Cerebellar nuclear complex (tissue), 1 donor: ENCODE measurements around the gene PLCG1.

Source experiments
- DNase-seq, 2 experiments: peaks; one replicate each; lab custom pipeline; 2025; lab: John Stamatoyannopoulos, UW

Gene PLCG1

DNA sequence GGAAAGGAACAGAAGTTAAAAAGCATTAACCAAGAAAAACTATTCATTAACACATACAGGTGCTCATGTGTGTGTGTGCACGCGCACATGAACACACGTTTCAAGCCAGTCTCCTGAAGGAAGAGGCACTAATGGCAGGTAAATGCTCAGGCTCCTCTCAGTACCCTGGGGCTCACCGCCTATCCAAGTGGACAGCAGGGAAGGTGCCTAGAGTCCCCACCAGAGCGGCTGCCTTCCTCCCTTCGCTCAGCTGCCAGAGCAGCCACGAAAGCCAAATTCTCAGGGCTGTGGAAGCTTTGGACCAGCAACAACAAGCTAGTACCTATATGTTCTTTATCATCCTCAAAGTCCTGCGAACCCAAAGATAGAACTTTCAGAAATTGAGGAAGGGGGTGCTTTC lies 42.6 kb downstream of the PLCG1 start:
- DNase-seq, result no peak

DNA sequence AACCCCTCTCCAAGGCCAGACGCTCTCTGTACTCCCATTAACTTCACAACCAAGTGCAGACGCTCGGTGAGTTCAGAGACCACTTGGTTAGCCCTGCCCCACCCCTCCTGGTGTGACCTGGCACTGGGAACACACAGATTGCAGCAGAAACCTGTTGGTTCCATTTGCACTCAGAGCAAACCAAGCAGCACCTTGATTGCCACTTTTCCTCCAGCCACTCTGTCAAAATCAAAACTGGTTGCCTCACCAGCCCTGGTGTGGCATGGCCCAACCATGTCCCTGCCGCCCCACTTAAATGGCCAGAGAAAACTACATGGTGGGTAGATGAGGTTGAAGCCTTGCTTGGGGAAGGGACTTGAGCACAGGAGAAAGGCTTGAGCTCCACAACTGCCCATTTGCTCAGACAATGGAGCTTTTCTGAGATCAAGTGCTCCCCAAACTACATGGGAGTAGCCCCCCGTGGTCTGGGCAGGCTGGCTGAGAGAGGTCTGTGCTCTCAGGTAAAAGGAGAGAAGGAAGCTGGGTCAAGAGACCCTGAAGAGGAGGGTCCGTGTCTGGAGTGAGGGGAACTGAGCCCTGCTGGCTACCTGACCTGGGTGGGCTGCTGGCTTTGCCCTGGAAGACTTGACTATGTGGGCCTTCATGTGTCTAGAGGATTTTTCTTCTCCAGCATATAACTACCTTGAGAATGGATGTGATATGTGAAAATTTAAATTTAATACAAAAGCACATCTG lies 43.4 kb downstream of the PLCG1 start:
- no peak for DNase-seq

DNA sequence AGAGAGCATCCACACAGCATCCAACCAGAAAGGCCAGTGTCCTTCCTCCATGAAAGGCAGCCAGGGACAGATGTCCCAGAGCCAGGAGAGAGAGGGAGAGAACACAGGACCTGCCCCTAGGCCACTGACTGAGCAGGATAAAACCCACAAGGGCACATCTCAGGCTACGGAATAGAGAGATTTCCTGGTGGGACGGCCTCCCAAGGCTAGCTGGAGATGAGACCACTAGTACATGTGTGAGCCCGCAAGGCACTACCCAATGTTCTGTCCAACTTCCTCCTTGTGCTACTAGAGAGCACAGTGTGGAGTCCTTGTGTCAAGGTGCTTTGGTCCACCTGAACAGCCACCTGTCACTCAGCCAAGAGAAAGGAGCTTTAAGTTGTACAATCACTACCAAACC lies 44.2 kb downstream of the PLCG1 start:
- DNase-seq, result no peak

- DNase-seq, result no peak
Observed at GRCh38 chr20:41182296-41183212, 45.2 kb downstream of the PLCG1 start.

DNA sequence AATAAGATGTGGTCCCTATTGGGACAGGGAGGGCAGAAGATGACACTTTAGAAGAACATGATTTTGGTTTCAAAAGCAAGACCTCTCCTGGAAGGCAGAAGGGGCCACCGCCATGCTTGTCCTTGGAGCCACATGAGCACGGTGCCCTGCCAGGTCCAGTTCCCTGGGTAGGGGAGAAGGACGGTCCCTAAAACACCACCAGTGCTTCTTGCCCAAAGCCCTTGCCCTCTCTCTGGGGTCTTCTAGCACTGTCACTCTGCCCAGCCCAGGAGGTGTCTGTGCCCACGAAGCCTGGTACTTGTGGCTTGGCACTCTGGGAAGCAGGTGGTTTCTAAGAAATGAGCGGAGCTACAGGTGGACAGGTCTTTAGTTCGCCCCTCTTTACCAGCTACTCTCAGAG lies 46.0 kb downstream of the PLCG1 start:
- no peak for DNase-seq

GRCh38 chr20:41183831-41184230 lies 46.5 kb downstream of the PLCG1 start:
- DNase-seq, result no peak

GRCh38 chr20:41185013-41185757 lies 47.8 kb downstream of the PLCG1 start:
- DNase-seq, result peak in 1 of 2 experiments; percentile 34

DNA sequence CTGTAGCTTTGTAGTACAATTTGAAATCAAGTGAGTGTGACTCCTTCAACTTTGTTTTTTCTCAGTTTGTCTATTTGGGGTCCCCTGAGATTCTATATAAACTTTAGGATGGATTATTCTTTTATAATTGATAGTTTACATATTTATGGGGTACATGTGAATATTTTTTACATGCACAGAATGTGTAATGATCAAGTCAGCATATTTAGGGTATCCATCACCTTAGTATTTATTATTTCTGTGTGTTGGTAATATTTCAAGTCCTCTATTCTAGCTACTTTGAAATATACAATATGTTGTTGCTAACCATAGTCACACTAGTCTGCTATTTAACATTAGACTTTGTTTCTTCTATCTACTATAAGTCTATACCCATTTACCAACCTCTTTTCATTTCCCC lies 50.3 kb downstream of the PLCG1 start:
- DNase-seq, result no peak

DNA sequence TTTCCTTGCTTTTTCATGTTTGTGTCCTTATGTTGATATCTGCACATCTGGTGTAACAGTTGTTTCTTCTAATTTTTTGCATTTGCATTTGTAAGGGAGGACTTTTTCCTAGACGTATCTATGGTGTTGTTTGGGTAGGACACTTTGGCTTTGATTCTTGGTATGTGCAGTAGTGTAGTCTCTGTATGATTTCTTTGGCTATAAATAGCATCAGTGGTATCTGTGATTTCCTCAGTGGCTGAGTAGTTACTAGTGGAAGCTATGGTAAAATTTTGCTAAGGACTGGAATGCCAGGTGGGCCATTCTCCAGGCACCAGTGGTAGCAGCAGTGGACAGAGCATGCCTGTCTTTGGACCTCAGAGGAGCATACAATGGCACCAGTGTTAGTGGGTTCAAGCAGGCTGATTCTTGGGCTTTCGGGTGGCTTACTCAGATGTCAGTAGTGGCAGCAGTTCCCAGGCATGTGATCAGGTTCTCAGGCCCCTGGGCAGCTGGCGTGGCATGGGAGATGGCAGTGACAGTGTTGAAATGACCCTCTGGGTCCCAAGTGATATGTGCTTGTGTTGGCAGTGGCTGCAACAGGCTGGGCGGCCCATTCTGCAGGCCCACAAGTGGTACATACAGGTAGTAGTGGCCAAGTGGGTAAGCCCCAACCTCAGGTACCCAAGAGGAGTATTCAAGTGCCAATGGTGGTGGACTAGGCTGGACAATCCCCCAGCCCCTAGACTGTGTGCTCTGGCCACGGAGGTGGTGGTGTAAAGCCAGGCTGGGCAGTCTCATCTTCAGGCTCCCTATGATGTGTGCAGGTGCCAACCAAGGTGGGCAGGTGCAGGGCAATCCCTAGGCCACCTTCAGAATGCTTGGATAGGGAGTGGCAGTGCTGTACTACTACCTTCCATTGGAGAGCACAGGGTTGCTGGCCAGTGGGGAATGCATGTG lies 54.5 kb downstream of the PLCG1 start:
- no peak for DNase-seq

GRCh38 chr20:41192575-41192974 lies 55.2 kb downstream of the PLCG1 start:
- DNase-seq, result no peak

DNA sequence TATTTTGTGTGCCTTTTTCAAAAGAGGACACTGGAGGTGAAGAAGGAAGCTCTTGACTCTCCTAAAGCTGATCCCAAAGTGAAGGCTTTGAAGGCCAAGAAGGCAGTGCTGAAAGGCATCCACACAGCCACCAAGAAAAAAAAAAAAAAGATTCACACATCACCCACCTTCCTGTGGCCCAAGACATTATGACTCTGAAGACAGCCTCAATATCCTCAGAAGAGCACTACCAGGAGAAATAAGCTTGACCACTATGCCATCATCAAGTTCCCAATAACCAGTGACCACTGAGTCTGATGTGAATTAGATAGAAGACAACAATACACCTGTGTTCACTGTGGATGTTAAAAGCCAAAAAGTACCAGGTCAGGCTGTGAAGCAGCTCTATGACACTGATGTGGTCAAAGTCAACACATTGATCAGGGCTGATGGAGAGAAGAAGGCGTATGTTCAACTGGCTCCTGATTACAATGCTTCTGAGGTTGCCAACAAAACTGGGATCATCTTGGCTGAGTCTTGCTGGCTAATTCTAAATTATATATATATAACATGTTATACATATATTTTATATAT lies 59.4 kb downstream of the PLCG1 start:
- no peak for DNase-seq

GRCh38 chr20:41198443-41198842 lies 61.1 kb downstream of the PLCG1 start:
- no peak for DNase-seq

DNA sequence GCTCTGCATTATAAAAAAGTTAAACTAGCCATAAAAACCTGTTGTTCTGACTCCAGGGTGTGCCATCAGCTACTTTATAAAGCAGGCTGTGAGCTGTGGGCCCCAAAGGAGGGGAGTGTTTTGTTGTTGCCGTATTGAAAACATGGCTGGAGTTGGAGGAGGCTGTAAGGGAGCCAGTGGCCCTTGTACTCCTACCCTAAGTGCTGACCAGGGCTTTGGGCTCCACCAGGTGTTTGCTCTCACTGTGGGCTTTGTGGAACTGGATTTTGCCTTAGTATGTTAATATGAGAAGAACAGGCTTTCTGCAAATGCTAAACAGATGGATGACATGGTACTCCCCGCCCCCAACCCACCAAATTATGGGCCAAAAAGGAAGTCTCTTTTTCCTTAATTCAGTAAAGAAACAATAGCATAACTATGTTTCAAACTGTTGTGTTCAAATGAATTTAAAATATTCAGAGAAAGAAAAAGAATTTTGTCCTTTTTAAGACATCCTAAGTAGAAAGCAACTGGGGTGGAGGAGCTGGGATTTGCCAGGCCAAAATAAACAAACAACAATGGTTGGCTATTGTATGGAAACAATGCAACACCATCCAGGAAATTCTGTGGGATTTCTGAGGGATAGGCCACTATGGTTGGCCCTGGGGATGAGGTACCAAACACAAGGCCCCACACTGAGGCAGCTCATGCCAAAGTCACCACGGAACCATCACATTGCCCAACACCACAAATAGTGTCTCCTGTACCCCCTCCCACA lies 63.3 kb downstream of the PLCG1 start:
- no peak for DNase-seq

DNA sequence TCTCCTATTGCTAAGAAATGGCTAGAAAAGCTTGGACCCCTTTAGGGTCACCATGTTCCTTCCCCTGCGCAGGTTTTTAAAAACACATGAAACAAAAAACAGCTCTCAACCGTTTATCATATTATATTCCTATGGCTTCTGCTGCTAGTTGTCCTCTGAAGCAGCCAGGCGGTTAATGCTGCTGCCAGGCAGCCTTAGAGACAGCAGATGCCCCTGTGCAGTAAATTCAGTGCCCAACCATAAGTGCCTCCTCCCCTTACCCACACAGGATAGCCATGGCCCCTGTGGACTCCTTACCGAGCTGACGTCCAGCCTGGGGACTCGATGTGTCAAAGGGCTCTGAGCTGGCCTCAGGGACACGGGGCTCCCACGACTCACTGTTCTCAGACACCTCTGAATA lies 64.4 kb downstream of the PLCG1 start:
- DNase-seq, result no peak

- DNase-seq, result no peak
Observed at GRCh38 chr20:41202426-41202825, 65.1 kb downstream of the PLCG1 start.

GRCh38 chr20:41203660-41204059 lies 66.3 kb downstream of the PLCG1 start:
- no peak for DNase-seq

- no peak for DNase-seq
Observed at GRCh38 chr20:41204304-41205265, 67.2 kb downstream of the PLCG1 start.

- no peak for DNase-seq
Observed at GRCh38 chr20:41205313-41205712, 68.0 kb downstream of the PLCG1 start.
